ENCODE measurements around the gene PRELID2.
A peak's percentile ranks its signal among the peaks of the same experiment; 100 is the strongest.

The PRELID2 gene

GRCh38 chr5:145791866-145792265, 43.3 kb downstream of the PRELID2 start:
- no peak overlapping the region for H3K4me3 Mint-ChIP-seq
- ATAC-seq: no peak
- no peak for DNase-seq (ENCODE audit: low spot score in 2 of 2)
- H3K27ac Mint-ChIP-seq: no peak overlapping the region
- H3K9me3 Mint-ChIP-seq: no peaks in the 10 kb centered on the region
- no peaks in the 10 kb centered on the region for H3K36me3 Mint-ChIP-seq
- H3K4me1 Mint-ChIP-seq: no peaks in the 10 kb centered on the region

GRCh38 chr5:145787996-145788395, 47.1 kb downstream of the PRELID2 start:
- no peak for DNase-seq (ENCODE audit: low spot score in 2 of 2)
- Mint-ChIP-seq H3K9me3 (no peaks in the 10 kb centered on the region), H3K4me3 (no peak overlapping the region), H3K27ac (no peak overlapping the region), H3K36me3 (no peaks in the 10 kb centered on the region), H3K4me1 (no peaks in the 10 kb centered on the region)
- ATAC-seq: no peak

- no peaks in the 10 kb centered on the region for H3K36me3 Mint-ChIP-seq
- no peaks in the 10 kb centered on the region for H3K9me3 Mint-ChIP-seq
- ATAC-seq (no peak), DNase-seq (ENCODE audit: low spot score in 2 of 2) (no peak)
- H3K4me3 Mint-ChIP-seq: no peak overlapping the region
- no peak overlapping the region for H3K27ac Mint-ChIP-seq
- no peaks in the 10 kb centered on the region for H3K4me1 Mint-ChIP-seq
Measured at GRCh38 chr5:145787507-145787906, 47.6 kb downstream of the PRELID2 start.

DNA sequence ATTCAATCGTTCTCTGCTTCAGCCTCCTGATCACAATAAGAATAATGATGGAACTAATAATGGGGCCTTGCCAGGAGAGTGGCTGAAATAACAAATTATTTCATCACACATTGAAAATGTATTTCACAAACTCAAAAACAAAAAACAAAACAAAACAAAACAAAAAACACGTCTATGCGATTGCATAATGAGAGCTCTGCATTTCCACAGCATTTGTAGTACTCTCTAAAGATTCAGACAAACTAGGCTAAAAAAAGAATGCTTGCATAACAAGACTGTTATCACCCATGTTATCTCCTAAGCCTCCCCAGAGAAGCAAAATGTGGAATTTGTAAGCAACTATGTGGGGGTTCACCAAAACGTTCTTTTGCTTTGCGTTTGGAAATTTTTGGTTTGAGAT, 48.1 kb downstream of the PRELID2 start:
- Mint-ChIP-seq H3K4me1 (no peaks in the 10 kb centered on the region), H3K36me3 (no peaks in the 10 kb centered on the region), H3K4me3 (no peak overlapping the region), H3K9me3 (no peaks in the 10 kb centered on the region), H3K27ac (no peak overlapping the region)
- DNase-seq (ENCODE audit: low spot score in 2 of 2) (no peak), ATAC-seq (no peak)

DNA sequence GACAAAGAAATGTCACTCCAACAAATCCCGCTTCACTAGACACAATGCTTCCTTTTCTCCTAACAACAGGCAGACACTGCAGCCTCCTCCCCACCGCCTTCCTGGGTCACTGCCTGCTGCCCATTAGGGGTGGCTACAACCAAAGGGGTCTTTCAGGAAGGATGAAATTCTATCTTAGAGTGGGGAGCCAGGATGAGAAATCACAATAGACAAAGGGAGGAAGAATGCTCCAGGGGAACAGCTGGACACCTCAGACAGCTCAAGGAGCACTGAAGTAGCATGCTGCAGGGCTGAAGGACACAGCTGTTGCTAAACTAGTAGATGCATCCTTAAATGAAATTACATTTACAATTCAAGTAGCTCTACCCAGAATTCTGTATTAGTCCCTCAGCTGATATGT, 54.2 kb downstream of the PRELID2 start:
- no peak for DNase-seq (ENCODE audit: low spot score in 2 of 2)
- no peaks in the 10 kb centered on the region for H3K36me3 Mint-ChIP-seq
- H3K27ac Mint-ChIP-seq: no peak overlapping the region
- no peaks in the 10 kb centered on the region for H3K4me1 Mint-ChIP-seq
- H3K9me3 Mint-ChIP-seq: no peaks in the 10 kb centered on the region
- H3K4me3 Mint-ChIP-seq: no peak overlapping the region
- no peak for ATAC-seq

DNA sequence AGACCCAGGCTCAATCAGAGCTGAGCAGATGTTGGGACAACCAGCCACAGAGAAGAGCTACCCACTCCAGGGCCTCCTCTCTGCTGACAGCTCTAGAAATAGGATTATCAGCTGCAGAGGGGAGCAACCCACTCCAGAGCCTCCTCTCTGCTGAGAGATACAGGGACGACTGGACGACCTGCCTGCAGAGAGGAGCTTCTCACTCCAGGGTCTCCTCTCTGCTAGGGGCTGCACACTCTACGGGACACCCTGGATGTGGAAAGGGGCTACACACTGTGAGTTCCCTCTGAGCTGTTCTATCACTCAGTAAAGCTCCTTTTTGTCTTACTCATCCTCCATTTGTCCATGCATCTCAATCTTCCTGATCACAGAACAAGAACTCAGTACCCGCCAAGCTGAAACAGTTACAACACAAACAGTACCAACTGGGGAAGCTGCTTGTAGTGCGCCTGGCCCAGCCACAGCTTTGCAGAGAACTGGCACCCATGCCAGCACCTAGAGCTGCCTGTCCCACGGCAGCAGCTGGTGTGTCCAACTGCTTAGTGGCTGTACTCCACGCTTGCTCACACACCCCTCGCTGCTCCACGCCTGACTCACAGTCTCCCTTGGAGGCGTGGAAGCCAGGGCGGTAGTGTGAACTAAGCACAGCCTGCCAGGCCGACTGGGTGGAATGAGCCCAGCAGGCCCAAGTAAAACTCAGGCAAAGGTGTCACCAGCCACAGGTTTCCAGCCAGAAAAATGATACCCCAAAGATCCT, 56.8 kb downstream of the PRELID2 start:
- no peaks in the 10 kb centered on the region for H3K4me1 Mint-ChIP-seq
- H3K27ac Mint-ChIP-seq: no peak overlapping the region
- DNase-seq (ENCODE audit: low spot score in 2 of 2): no peak
- H3K9me3 Mint-ChIP-seq: no peaks in the 10 kb centered on the region
- no peak overlapping the region for H3K4me3 Mint-ChIP-seq
- ATAC-seq: peak; percentile 34
- H3K36me3 Mint-ChIP-seq: no peaks in the 10 kb centered on the region

- ATAC-seq: peak; percentile 24
- Mint-ChIP-seq H3K4me1 (no peaks in the 10 kb centered on the region), H3K27ac (no peak overlapping the region), H3K9me3 (no peaks in the 10 kb centered on the region), H3K36me3 (no peaks in the 10 kb centered on the region), H3K4me3 (no peak overlapping the region)
- no peak for DNase-seq (ENCODE audit: low spot score in 2 of 2)
Measured at GRCh38 chr5:145777445-145778063, 57.6 kb downstream of the PRELID2 start.

DNA sequence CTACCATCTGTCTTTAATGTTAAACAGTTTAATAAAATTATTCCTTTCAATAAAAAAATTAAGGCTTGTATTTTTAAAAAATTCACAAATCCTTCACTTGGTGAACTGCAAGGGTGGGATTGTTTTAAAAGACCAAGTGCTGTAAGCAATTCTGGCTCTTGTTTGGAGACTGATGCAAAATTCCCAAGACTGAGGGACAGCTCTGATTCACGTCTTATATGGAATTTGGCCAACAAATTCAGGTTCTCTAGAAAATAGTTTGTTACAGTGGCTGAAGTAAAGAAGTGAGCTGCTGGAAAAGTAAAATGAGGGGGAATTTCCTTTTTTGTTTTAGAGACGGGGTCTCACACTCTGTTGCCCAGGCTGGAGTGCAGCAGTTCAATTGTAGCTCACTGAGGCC, 58.3 kb downstream of the PRELID2 start:
- H3K9me3 Mint-ChIP-seq: no peaks in the 10 kb centered on the region
- H3K4me3 Mint-ChIP-seq: no peak overlapping the region
- H3K27ac Mint-ChIP-seq: no peak overlapping the region
- H3K4me1 Mint-ChIP-seq: no peaks in the 10 kb centered on the region
- no peak for ATAC-seq
- DNase-seq (ENCODE audit: low spot score in 2 of 2): no peak
- H3K36me3 Mint-ChIP-seq: no peaks in the 10 kb centered on the region

- DNase-seq (ENCODE audit: low spot score in 2 of 2) (no peak), ATAC-seq (no peak)
- Mint-ChIP-seq H3K9me3 (no peaks in the 10 kb centered on the region), H3K27ac (no peak overlapping the region), H3K4me3 (no peak overlapping the region), H3K36me3 (no peaks in the 10 kb centered on the region), H3K4me1 (no peaks in the 10 kb centered on the region)
Measured at GRCh38 chr5:145775893-145776444, 59.2 kb downstream of the PRELID2 start.

DNA sequence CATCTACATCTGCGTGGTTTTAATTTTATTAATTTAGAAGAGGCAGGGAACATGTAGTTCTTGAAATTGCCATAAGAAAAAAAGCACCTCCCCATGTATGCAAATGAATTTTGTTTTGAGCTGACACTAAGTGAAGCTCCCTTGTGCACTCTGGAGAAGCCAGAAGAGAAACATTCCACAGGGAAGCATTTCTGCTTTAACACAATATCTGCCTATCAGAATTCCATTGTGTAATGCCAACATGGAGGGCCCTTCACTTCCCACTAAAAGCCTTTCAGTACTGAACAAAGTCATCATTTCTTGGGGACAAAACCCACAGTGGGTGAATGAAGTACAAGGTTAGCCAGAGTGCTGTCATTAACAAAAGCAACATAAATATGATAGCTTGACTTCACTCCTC, 59.7 kb downstream of the PRELID2 start:
- Mint-ChIP-seq H3K27ac (no peak overlapping the region), H3K9me3 (no peaks in the 10 kb centered on the region), H3K36me3 (no peaks in the 10 kb centered on the region), H3K4me3 (no peak overlapping the region), H3K4me1 (no peaks in the 10 kb centered on the region)
- ATAC-seq: no peak
- no peak for DNase-seq (ENCODE audit: low spot score in 2 of 2)

- Mint-ChIP-seq H3K4me3 (no peak overlapping the region), H3K9me3 (no peaks in the 10 kb centered on the region), H3K4me1 (no peaks in the 10 kb centered on the region), H3K27ac (no peak overlapping the region), H3K36me3 (no peaks in the 10 kb centered on the region)
- no peak for DNase-seq (ENCODE audit: low spot score in 2 of 2)
- no peak for ATAC-seq
Measured at GRCh38 chr5:145774442-145774841, 60.7 kb downstream of the PRELID2 start.

- H3K4me1 Mint-ChIP-seq: no peaks in the 10 kb centered on the region
- no peaks in the 10 kb centered on the region for H3K36me3 Mint-ChIP-seq
- H3K4me3 Mint-ChIP-seq: no peak overlapping the region
- H3K27ac Mint-ChIP-seq: no peak overlapping the region
- no peaks in the 10 kb centered on the region for H3K9me3 Mint-ChIP-seq
- DNase-seq (ENCODE audit: low spot score in 2 of 2) (no peak), ATAC-seq (no peak)
Measured at GRCh38 chr5:145772466-145772865, 62.7 kb downstream of the PRELID2 start.

- ATAC-seq: no peak
- DNase-seq (ENCODE audit: low spot score in 2 of 2): no peak
- Mint-ChIP-seq H3K9me3 (no peaks in the 10 kb centered on the region), H3K4me1 (no peaks in the 10 kb centered on the region), H3K4me3 (no peak overlapping the region), H3K36me3 (no peaks in the 10 kb centered on the region), H3K27ac (no peak overlapping the region)
Measured at GRCh38 chr5:145768863-145769262, 66.3 kb downstream of the PRELID2 start.

DNA sequence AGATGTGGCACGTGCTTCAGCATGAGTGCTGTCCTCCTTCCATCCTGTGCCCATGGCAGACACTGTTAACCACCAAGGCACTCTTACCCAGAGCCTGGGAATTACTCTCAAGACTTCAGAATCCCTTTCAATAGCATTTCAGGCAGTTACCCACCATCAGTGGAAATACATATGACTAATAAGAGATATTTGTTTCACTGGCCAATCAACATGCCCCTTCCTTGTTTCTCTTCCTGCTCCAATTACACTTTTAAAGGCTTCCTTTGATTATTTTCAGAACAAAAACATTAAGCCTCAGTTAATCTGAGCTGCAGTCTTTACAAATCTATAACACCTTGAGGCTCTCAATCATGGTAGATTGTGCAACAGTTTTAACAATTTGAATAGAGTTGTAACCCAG, 70.8 kb downstream of the PRELID2 start:
- DNase-seq (ENCODE audit: low spot score in 2 of 2) (no peak), ATAC-seq (peak; percentile 13)
- Mint-ChIP-seq H3K36me3 (no peaks in the 10 kb centered on the region), H3K9me3 (no peaks in the 10 kb centered on the region), H3K27ac (no peak overlapping the region), H3K4me3 (no peak overlapping the region), H3K4me1 (no peaks in the 10 kb centered on the region)

DNA sequence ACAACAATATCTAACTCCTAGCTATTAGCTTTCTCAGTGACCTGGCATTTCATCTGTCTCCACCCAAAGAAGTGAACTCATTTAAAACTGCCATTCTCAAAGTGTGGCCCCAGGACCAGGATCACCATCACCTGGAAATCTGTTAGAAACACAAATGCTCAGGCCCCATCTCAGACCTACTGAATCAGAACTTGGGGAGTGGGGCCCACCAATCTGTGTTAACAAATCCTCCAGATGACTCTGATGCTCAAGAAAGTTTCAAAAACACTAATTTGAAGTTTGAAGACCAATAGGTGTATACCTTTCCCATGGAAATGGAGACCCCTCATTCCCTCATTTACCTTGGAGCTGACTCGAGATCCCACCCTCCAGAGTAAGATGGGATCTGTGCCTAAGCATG, 72.3 kb downstream of the PRELID2 start:
- no peaks in the 10 kb centered on the region for H3K4me1 Mint-ChIP-seq
- no peak for ATAC-seq
- no peak overlapping the region for H3K4me3 Mint-ChIP-seq
- H3K9me3 Mint-ChIP-seq: no peaks in the 10 kb centered on the region
- no peak overlapping the region for H3K27ac Mint-ChIP-seq
- no peaks in the 10 kb centered on the region for H3K36me3 Mint-ChIP-seq
- no peak for DNase-seq (ENCODE audit: low spot score in 2 of 2)

DNA sequence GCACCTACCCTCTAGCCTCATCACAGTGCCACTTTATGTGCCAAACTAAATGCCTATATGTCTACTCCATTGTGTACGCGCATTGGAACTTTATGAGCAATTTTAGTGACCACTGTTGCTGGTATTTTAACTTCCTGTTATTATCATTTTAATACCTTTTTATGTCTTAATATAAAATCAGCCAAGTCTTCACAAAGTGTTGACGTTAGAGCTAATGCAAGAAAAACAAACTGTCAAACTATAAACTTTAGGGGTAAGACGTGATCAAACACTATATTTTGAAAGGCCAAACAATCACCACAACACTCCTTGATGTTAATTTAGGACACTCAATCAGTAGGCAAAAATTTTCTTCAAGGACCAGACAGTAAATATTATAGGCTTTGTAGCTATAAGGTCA, 73.9 kb downstream of the PRELID2 start:
- no peak for ATAC-seq
- Mint-ChIP-seq H3K4me1 (no peaks in the 10 kb centered on the region), H3K9me3 (no peaks in the 10 kb centered on the region), H3K4me3 (no peak overlapping the region), H3K36me3 (no peaks in the 10 kb centered on the region), H3K27ac (no peak overlapping the region)
- no peak for DNase-seq (ENCODE audit: low spot score in 2 of 2)

Data from stimulated activated effector memory CD8-positive, alpha-beta T cell treated with anti-CD3 and anti-CD28 coated beads, Interleukin-12 subunit alpha, Interleukin-12 subunit beta, amount 100 ng/mL, for 72 hours (primary cell).